ENCODE data around the gene MAPK11. TPM values are rescaled to one million over a fixed set of nuclear protein-coding genes. Genes with fewer than 3 reads are reported as not detected.

Gene MAPK11
- polyA plus RNA-seq, 3 donors from 2014 or later: 0.12 to 0.22 TPM; not detected in 1

DNA sequence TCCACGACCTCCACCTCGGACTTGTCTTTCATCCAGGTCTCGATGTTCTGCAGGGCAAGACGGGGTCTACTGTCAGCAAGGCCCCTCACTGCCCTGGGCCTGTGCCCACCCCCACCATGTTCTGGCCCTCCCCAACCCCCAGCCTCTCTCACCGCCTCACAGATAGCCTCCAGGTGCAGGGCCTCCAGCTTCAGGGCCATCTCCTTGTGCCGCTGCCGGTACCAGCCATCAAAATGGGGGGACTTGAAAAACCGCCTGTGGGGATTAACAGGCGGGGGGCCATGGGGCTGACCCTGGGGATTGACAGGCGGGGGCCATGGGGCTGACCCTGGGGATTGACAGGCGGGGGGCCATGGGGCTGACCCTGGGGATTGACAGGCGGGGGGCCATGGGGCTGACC is 42.2 kb upstream of the MAPK11 start:
- no peak for DNase-seq
- no peak overlapping the region for H3K4me3 Mint-ChIP-seq

DNA sequence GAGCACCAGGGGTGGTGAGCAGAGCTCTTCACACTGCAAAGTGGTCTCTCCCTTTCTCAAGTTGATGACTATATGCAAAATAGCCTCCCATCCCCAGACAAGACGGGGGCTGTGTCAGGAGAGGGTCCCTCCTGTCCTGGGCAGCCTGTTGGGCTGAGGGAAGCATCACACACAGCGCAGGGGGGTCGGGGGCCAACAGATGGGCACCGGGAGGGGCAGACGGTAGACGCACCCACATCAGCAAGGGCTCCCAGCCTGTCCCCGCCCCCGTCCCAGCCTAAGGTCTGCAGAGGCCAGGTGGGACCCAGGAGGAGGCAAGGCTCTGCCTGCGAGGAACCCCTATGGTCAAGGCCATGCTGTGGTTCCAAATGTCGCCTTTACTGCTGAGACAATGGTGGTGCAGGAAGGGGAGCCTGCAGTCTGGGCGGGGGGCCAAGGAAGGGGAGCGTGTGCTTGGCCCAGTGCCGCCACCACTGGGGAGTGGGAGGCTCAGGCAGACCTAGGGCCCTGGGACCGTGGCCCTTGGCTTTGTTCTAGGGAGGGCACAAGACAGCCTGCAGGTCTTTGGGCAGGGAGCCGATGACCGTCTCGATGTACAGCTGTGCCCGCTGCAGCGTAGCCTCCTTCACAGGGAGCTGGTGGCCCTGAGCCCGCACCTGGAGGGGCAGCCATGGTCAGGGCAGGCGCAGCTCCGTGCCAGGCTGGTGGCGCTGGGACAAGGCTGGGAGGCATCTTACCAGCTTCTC is 41.6 kb upstream of the MAPK11 start:
- Mint-ChIP-seq H3K4me3 (no peak overlapping the region), H3K9me3 (no peaks in the 10 kb centered on the region), H3K27me3 (ENCODE audit: low read depth in 3 of 3) (peaks cover 0 to 1% (median 0%) of the 10 kb centered on the region in 3 donors), H3K36me3 (no peaks in the 10 kb centered on the region), H3K27ac (no peak overlapping the region), H3K4me1 (peaks cover 14 to 16% of the 10 kb centered on the region in 2 donors)
- no peak for DNase-seq

More for the DNA sequence above, 42.2 kb upstream of the MAPK11 start:
- H3K36me3 Mint-ChIP-seq: no peaks in the 10 kb centered on the region
- H3K27ac Mint-ChIP-seq: no peak overlapping the region
- H3K27me3 Mint-ChIP-seq (ENCODE audit: low read depth in 3 of 3): peaks cover 0 to 1% (median 0%) of the 10 kb centered on the region in 3 donors
- H3K9me3 Mint-ChIP-seq: no peaks in the 10 kb centered on the region
- peaks cover 14 to 16% of the 10 kb centered on the region in 2 donors for H3K4me1 Mint-ChIP-seq

DNA sequence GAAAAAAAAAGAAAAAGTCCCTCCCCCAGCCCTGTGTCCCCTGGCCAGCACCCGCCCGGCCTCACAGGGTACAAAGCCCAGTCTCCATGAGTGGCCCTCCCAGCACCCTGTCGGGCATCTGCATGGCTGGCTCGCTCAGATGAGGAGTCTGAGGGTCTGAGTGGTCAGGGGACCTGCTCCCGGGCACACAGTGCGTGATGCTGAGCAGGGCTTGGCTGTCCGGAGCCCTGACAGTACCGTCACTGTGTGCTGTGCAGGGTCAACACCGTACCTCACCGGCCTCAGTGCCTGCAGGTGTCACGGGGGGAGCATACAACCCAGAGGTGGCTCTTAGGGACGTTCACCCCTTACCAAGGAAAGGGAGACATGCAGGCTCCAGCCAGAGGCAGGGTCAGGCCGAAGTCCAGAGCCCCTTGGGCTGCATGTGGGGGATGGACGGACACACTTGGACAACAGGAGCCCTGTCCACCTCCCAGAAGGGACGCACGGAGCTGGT is 40.8 kb upstream of the MAPK11 start:
- Mint-ChIP-seq H3K27ac (no peak overlapping the region), H3K4me3 (no peak overlapping the region), H3K4me1 (peaks cover 14 to 16% of the 10 kb centered on the region in 2 donors), H3K9me3 (no peaks in the 10 kb centered on the region), H3K27me3 (ENCODE audit: low read depth in 3 of 3) (peaks cover 0 to 3% (median 1%) of the 10 kb centered on the region in 3 donors), H3K36me3 (no peaks in the 10 kb centered on the region)
- DNase-seq: no peak

DNA sequence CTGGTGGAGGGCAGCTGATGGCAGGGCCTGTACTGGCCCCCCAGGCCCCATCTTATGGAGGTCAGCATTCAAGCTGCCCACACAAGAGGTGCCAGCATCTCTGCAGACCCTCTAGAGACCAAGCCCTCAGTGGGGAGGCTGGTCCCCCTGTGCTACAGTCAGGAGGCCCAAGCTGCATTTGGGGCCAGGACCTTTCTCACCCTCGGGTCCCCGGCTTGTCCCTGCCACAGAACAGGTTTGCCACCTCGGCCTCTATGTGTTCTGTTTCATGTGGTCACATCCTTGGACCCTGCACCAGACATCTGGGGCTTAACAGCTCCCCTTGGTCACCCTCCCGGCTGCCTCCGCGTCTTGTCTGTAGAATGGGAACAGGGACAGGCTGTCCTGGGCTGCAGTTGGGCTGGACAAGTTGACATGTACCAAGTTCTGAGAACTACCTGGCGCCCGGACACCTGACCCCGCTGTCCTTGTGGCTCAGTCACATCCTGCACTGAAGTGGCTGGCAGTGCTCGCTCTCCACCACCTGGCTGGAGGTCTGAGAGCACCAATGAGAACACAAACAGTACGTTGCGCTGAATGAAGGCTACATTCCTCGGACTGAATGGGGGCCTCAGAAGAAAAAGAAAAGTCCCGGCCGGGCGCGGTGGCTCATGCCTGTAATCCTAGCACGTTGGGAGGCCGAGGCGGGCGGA is 40.0 kb upstream of the MAPK11 start:
- Mint-ChIP-seq H3K36me3 (no peaks in the 10 kb centered on the region), H3K27me3 (ENCODE audit: low read depth in 3 of 3) (peaks cover 0 to 3% (median 1%) of the 10 kb centered on the region in 3 donors), H3K4me1 (peaks cover 9 to 12% of the 10 kb centered on the region in 2 donors), H3K4me3 (no peak overlapping the region), H3K9me3 (no peaks in the 10 kb centered on the region), H3K27ac (peak overlapping the region in 1 of 6 donors; percentile 41)
- no peak for DNase-seq

DNA sequence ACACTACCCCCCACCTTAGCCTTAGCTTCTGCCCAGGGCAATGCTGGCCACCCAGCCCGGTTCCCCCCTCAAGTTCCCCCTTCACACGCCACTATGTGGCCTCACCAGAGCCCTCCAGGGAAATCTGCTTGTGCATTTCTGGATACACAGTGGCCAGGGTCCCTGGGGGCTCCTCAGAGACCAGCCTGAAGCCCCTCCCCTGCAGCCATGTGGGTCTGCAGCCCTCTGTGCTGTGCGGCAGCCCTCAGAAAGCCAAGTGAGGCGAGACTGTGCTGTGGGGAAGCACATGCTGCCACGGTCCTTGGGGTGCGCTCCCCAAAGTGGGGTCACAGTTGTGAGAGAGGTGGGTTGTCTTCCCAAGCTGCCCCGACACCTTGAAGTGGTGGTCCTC is 39.4 kb upstream of the MAPK11 start:
- no peak for DNase-seq
- Mint-ChIP-seq H3K27me3 (ENCODE audit: low read depth in 3 of 3) (peaks cover 0 to 3% (median 1%) of the 10 kb centered on the region in 3 donors), H3K4me1 (peaks cover 6 to 10% of the 10 kb centered on the region in 2 donors), H3K36me3 (no peaks in the 10 kb centered on the region), H3K27ac (no peak overlapping the region), H3K9me3 (no peaks in the 10 kb centered on the region), H3K4me3 (no peak overlapping the region)

DNA sequence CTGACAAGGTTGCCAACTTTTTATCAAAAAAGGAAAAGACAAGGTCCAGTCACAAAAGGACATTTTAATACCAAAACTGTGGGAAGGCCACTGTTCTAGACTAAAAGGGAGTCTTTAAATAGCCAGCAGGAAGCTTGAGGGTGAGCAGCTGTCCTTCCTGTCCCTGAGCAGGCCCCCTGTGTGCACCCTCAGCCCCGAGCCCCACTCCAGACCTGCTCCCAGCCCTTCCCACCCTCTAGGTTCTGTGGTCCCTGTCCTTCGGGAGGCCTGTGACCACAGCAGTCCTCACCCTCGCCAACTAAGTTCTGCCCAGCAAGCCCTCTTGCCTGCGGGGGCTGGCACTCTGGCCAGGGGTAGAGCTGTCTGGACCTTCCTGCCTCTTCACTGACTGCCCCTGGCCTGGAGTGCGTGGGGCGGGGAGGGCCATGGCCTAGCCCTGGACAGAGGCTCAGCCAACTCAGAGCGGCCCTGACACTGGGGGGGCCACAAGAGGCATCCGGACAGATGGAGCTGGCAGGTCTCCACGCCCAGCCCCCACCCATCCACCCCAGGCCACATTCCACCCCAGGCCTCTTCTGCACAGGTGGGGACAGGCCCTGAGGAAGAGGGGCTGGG is 38.9 kb upstream of the MAPK11 start:
- H3K9me3 Mint-ChIP-seq: no peaks in the 10 kb centered on the region
- H3K27me3 Mint-ChIP-seq (ENCODE audit: low read depth in 3 of 3): peaks cover 0 to 3% (median 2%) of the 10 kb centered on the region in 3 donors
- peak overlapping the region in 2 of 5 donors; percentile 18 to 59 for H3K4me3 Mint-ChIP-seq
- H3K27ac Mint-ChIP-seq: peak overlapping the region in 1 of 6 donors; percentile 64
- peaks cover 1 to 5% of the 10 kb centered on the region in 2 donors for H3K4me1 Mint-ChIP-seq
- no peaks in the 10 kb centered on the region for H3K36me3 Mint-ChIP-seq
- DNase-seq: no peak

DNA sequence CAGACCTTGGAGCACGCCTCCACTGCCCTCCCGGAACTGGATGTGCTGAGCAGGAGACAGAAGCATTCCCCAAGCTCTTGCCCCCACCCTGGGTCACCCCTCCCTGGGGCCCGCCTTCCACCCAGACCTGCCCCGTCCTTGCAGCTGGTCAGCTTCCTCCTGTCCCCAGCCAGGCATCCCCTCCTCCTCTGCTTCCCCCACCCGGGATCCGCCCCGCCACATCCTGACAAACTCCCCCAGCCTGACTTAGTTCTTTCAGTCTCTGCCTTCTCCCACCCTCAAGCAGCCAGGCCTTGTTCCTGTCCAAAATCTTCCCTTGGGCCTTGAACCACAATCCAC is 38.4 kb upstream of the MAPK11 start:
- Mint-ChIP-seq H3K27me3 (ENCODE audit: low read depth in 3 of 3) (peaks cover 0 to 3% (median 2%) of the 10 kb centered on the region in 3 donors), H3K27ac (peak overlapping the region in 1 of 6 donors; percentile 64), H3K4me3 (peak overlapping the region in 4 of 5 donors; percentile 5 to 59 (median 27)), H3K4me1 (peaks cover 0 to 3% of the 10 kb centered on the region in 2 donors), H3K36me3 (no peaks in the 10 kb centered on the region), H3K9me3 (no peaks in the 10 kb centered on the region)
- DNase-seq: no peak

DNA sequence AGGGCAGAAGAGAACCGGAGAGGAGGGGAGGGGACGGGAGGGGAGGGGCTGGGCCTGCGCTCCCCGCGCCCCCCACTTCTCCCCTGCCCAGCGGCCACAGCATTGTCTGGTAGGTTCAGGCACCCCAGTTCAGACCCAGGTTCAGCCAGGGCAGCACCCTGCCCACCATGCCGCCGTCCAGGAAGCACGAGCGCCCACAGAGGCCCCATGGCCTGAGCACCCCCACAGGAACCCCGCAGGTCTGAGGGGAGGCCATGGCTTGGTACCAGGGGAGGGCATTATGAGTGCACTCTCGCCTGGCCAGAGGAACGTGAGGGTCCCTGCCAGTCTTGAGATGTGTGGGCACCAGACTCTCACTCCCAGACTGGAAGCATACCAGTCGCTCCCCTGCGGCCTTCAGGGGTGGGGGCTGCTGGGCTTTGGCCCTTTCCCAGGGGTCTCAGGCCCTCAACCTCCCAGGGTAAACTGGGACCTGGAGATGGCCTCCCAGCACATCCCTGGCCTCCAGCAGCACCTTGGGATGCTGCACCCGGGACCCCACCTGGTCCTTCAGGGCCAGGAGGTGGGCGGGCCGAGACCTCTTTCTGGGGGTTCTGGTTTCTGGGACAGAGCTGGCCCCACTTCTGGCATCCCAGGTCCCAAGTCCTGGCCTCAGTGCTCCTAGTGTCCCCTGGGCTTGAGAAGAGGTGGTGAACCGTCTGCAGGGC is 37.9 kb upstream of the MAPK11 start:
- no peak for DNase-seq
- H3K36me3 Mint-ChIP-seq: no peaks in the 10 kb centered on the region
- peaks cover 0 to 3% (median 2%) of the 10 kb centered on the region in 3 donors for H3K27me3 Mint-ChIP-seq (ENCODE audit: low read depth in 3 of 3)
- no peak overlapping the region for H3K27ac Mint-ChIP-seq
- peak overlapping the region in 2 of 5 donors; percentile 49 to 50 for H3K4me3 Mint-ChIP-seq
- H3K4me1 Mint-ChIP-seq: peaks cover 0 to 3% of the 10 kb centered on the region in 2 donors
- no peaks in the 10 kb centered on the region for H3K9me3 Mint-ChIP-seq

DNA sequence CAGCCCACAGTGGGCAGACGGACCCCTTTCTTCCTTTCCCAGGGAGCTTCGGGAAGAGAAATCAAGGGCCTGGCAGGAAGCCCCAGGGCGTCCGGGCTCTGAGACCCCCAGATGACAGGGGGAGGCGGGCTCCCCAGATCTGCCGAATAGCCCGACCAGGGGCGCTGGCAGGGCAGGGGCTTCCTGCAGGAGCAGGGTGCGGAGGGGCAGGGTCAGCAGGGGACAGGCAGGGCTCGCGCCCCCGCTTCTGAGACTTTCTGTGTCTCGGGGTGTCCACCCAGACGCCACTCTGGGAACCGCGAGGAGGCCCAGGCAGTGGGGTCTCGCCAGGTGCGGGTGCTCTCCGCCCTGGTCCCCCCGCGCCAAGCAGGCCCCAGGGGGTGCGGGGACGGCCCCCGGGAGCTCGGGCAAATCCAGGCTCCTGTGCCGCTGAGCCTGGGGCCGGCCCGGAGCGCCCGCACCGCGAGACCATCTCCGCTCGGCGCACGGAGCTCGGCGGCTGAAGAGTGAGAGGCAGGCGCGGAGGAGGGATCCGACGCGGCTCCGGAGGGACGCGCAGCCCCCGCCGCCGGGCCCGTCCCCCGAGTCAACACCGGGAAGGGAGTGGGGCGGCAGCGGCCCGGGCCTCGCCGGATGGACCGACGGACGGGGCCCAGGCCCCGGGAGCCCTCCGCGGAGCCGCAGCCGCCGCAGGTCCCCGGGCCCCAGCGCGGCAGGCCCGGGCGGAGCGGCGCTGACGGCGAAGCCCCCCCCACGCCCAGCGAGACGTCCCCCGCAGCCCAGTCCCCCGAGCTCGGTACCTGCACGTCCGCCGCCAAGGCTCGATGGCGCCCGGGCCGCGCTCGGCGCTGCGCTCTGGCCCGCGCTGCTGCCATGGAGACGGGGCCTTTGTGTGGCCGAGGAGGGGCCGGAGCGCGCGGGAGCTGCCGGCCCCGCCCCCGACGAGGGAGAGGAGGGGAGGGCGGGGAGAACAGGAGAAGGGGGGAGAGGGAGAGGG is 36.9 kb upstream of the MAPK11 start, which contains the start of gene PLXNB2:
Gene PLXNB2, minus strand, starts transcription at position 894 of the 997 bp plus-strand sequence. CDS start 17,062 bp downstream, outside the sequence.
- H3K4me3 Mint-ChIP-seq: peak within 1 kb of the TSS in 2 of 5 donors; percentile 49 to 50

DNA sequence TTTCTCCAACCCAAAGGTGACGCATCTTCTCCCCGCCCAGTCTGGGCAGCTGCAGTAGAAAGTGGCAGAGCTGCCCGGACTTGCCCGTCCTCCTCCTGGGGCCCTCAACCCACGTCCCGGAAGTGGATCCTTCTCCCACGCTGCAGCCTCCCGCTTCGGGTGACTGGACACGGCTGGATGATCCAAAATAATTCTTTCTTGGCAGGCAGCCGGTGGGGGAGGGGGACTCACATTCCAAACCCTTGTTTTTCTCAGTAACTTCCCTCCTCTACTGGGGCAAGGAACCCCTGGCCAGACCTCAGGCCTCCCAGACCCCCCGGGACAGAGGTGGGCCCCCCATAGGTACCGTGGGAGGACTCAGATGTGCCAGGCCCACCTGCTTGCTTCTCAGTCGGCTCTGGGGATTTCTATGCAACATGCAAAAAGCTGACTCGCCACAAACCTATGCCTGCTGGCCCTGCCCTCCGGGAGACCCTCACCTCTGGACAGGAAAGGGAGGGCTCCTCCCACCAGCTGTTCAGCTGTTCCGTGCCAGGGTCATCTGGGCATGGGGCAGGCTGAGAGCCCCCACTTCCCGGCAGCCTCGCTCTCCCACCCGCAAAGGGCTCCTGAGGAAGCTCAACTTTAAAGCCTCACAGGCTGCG is 35.9 kb upstream of the MAPK11 start:
- H3K4me1 Mint-ChIP-seq: peaks cover 0 to 3% of the 10 kb centered on the region in 2 donors
- peaks cover 2 to 4% (median 3%) of the 10 kb centered on the region in 3 donors for H3K27me3 Mint-ChIP-seq (ENCODE audit: low read depth in 3 of 3)
- H3K27ac Mint-ChIP-seq: no peak overlapping the region
- DNase-seq: no peak
- H3K36me3 Mint-ChIP-seq: no peaks in the 10 kb centered on the region
- H3K9me3 Mint-ChIP-seq: no peaks in the 10 kb centered on the region
- H3K4me3 Mint-ChIP-seq: peak overlapping the region in 4 of 5 donors; percentile 7 to 41 (median 20)

More for the DNA sequence above, 36.9 kb upstream of the MAPK11 start, which contains the start of gene PLXNB2:
- peak; percentile 26 to 33 (median 26) for DNase-seq
- H3K9me3 Mint-ChIP-seq: no peaks in the 10 kb centered on the region
- peaks cover 0 to 3% of the 10 kb centered on the region in 2 donors for H3K4me1 Mint-ChIP-seq
- H3K27ac Mint-ChIP-seq: no peak within 1 kb of the TSS
- H3K36me3 Mint-ChIP-seq: no peaks in the 10 kb centered on the region
- H3K27me3 Mint-ChIP-seq (ENCODE audit: low read depth in 3 of 3): peaks cover 2 to 3% (median 3%) of the 10 kb centered on the region in 3 donors

DNA sequence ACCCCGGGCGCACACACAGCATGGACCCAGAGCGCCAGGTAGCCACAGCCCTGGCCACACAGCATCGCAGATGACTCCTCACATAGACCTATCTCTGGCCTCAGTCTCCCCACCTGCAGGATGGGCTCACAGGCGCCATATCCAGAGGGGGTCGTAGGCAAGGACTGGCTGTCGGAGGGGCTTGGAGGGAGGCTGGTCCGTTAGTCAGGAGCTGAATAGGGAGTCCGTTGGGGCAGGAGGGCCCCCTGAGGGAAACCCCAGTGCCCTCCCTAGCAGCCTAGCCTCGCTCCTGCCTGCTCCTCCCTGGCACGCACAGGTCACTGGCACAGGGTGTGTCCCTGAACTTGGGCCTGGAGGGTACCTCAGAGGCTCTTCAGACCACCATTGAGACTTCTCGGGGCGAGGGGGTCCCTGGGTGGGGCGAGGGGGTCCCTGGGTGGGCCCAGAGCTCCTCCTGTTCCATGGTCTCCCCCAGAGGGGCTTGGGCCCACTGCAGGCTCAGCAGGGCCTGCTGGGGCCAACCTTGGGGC is 35.3 kb upstream of the MAPK11 start:
- Mint-ChIP-seq H3K27me3 (ENCODE audit: low read depth in 3 of 3) (peaks cover 2 to 6% (median 3%) of the 10 kb centered on the region in 3 donors), H3K27ac (no peak overlapping the region), H3K4me1 (peaks cover 0 to 3% of the 10 kb centered on the region in 2 donors), H3K9me3 (no peaks in the 10 kb centered on the region), H3K36me3 (no peaks in the 10 kb centered on the region), H3K4me3 (no peak overlapping the region)
- no peak for DNase-seq
